HepG2 (cell line): ENCODE measurements around the gene APEX1. TPM values are rescaled to one million over a fixed set of nuclear protein-coding genes. Genes with fewer than 3 reads are reported as not detected.

Experiments used
- CSRNP2 ChIP-seq: sonication (generic); formaldehyde crosslinking; conservative IDR thresholded peaks from 2 replicates; pipeline ENCODE4 v1.8.0; 2022; ENCODE audit warnings: low read depth, missing genetic modification reagents
- ERF ChIP-seq: IDR thresholded peaks from 2 replicates; pipeline ENCODE4 v1.6.1; 2018; ENCODE audit warnings: missing biosample characterization, missing genetic modification reagents
- GLI4 ChIP-seq: sonication (generic); formaldehyde crosslinking; IDR thresholded peaks from 2 replicates; pipeline ENCODE4 v1.5.1; 2020; ENCODE audit warnings: missing genetic modification reagents, mild to moderate bottlenecking, moderate library complexity, borderline replicate concordance
- GTF3A ChIP-seq: sonication (generic); formaldehyde crosslinking; conservative IDR thresholded peaks from 2 replicates; pipeline ENCODE4 v1.4.0; 2020; ENCODE audit warnings: mild to moderate bottlenecking, missing genetic modification reagents
- HNF4A ChIP-seq: sonication (generic); formaldehyde crosslinking; IDR thresholded peaks from 2 replicates; pipeline ENCODE4 v1.4.0; 2020; ENCODE audit warnings: missing genetic modification reagents
- JARID2 ChIP-seq: sonication (generic); formaldehyde crosslinking; IDR thresholded peaks from 2 replicates; pipeline ENCODE4 v1.8.1; 2023; ENCODE audit warnings: missing genetic modification reagents, inconsistent platforms; ENCODE audit not compliant: insufficient replicate concordance
- NFYC ChIP-seq: IDR thresholded peaks from 2 replicates; pipeline ENCODE4 v1.6.1; 2016; ENCODE audit warnings: missing genetic modification reagents, missing compliant biosample characterization
- NR3C1 ChIP-seq: sonication (generic); formaldehyde crosslinking; IDR thresholded peaks from 2 replicates; pipeline ENCODE4 v1.4.0; 2020; ENCODE audit warnings: missing genetic modification reagents
- PAXIP1 ChIP-seq: sonication (generic); formaldehyde crosslinking; conservative IDR thresholded peaks from 2 replicates; pipeline ENCODE4 v1.4.0; 2020; ENCODE audit warnings: mild to moderate bottlenecking, missing genetic modification reagents, moderate library complexity
- REXO4 ChIP-seq: sonication (generic); formaldehyde crosslinking; IDR thresholded peaks from 2 replicates; pipeline ENCODE4 v1.8.0; 2022; ENCODE audit warnings: missing genetic modification reagents, mild to moderate bottlenecking, borderline replicate concordance
- TAF15 ChIP-seq: fragments of 200-400 bp; formaldehyde crosslinking; IDR thresholded peaks from one replicate; pipeline ENCODE4 v1.6.1; 2018; ENCODE audit warnings: mild to moderate bottlenecking, low read depth, low read length; ENCODE audit not compliant: poor library complexity, severe bottlenecking
- TARDBP ChIP-seq: sonication (generic); formaldehyde crosslinking; IDR thresholded peaks from 2 replicates; pipeline ENCODE4 v1.8.0; 2022; ENCODE audit warnings: mild to moderate bottlenecking, missing genetic modification reagents
- TMF1 ChIP-seq: sonication (generic); formaldehyde crosslinking; IDR thresholded peaks from 2 replicates; pipeline ENCODE4 v1.8.1; 2022; ENCODE audit warnings: low read depth, missing genetic modification reagents
- ZNF343 ChIP-seq: sonication (generic); formaldehyde crosslinking; IDR thresholded peaks from 2 replicates; pipeline ENCODE4 v1.4.0; 2020; ENCODE audit warnings: mild to moderate bottlenecking, missing genetic modification reagents
- ZNF567 ChIP-seq: sonication (generic); formaldehyde crosslinking; IDR thresholded peaks from 2 replicates; pipeline ENCODE4 v1.8.1; 2023; ENCODE audit warnings: mild to moderate bottlenecking, missing genetic modification reagents, borderline replicate concordance
- ZNF576 ChIP-seq: sonication (generic); formaldehyde crosslinking; IDR thresholded peaks from 2 replicates; pipeline ENCODE4 v1.4.0; 2020; ENCODE audit warnings: mild to moderate bottlenecking, missing genetic modification reagents
- ZNF687 ChIP-seq: sonication (generic); formaldehyde crosslinking; IDR thresholded peaks from 2 replicates; pipeline ENCODE4 v1.5.1; 2020; ENCODE audit warnings: mild to moderate bottlenecking, missing genetic modification reagents, moderate library complexity
- polyA plus RNA-seq, 8 experiments: library from polyadenylated mRNA; depleted of rRNA in 3 of 8; stranded (reverse) in 7 of 8; unstranded in 1 of 8; fragments of >200 nt; fragmentation: Illumina TruSeq in 4 of 8; extraction: Trizol in 4 of 8; gene quantifications; 2 replicates each; pipeline versions ENCODE4 v1.2.1 to v1.2.3, GENCODE V29; 2011 to 2016; ENCODE audit warnings: low read depth in 4 of 8, missing spikeins in 1 of 8, mixed read lengths in 1 of 8; ENCODE audit not compliant: insufficient read depth in 1 of 8
- total RNA-seq, 5 experiments: library from RNA; depleted of rRNA; stranded (reverse); fragments of >200 nt; fragmentation: Illumina TruSeq; extraction: Trizol; gene quantifications; 2 replicates each; pipeline ENCODE4 v1.2.3, GENCODE V29; 2016; ENCODE audit warnings: low read depth in 1 of 5

The APEX1 gene
- total and polyA plus RNA-seq, 2 of the 13 experiments (the other 11 are each of a cell fraction or from before 2014, with no cell fraction given), result 171 to 405 TPM

DNA sequence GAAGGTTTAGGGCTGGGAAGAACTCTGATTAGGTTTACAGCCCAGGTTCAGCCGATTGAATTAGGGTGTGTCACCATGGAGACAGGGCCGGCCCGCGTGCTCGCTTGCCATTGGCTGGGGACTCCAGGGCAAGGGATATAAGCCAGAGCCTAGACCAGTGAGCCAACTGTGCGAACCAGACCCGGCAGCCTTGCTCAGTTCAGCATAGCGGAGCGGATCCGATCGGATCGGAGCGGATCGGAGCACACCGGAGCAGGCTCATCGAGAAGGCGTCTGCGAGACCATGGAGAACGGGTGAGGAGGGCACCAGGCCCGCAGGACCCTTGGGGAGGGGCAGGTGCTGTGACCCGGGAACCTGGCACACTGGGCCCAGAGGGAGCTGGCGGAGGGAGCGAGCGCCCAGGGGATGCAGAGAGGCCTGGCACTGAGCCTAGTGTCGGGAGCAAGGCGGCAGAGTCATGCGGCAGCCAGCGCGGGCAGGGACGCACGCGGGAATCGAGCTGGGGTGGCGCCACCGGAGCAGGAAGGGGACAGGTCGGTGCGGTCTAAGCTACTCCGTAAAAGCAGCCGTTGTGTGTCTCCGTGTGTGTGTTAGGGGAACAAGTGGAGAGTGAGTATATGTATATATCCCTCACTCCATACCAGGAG is 14.3 kb downstream of the APEX1 start, which contains the start of gene PNP (continued):
- TF ChIP-seq TMF1 (CRISPR knock-in tag), result peak; percentile 86; the same call in 1 of the 2 replicates
- peak; percentile 96; the same call in 1 of the 2 replicates for TF ChIP-seq ZNF343
- peak; percentile 75; the same call in 1 of the 2 replicates for TF ChIP-seq TARDBP (CRISPR knock-in tag)
- TF ChIP-seq TAF15, result peak; percentile 92
- TF ChIP-seq REXO4 (CRISPR knock-in tag), result peak; percentile 52; the same call in 1 of the 2 replicates
- peak; percentile 78; the same call in 1 of the 2 replicates for TF ChIP-seq ZNF567 (CRISPR knock-in tag)
- TF ChIP-seq ZNF687 (CRISPR knock-in tag), result peak; percentile 97
- TF ChIP-seq ERF (CRISPR knock-in tag), result peak; percentile 64; the same call in 1 of the 2 replicates
- peak; percentile 92 for TF ChIP-seq GTF3A (CRISPR knock-in tag)
- TF ChIP-seq NR3C1 (CRISPR knock-in tag), result no peak
- TF ChIP-seq GLI4 (CRISPR knock-in tag), result peak; percentile 18; the same call in 1 of the 2 replicates
- TF ChIP-seq PAXIP1 (CRISPR knock-in tag), result peak; percentile 27; the same call in 1 of the 2 replicates
- peak; percentile 80 for TF ChIP-seq NFYC (CRISPR knock-in tag)
- 0 out of 2 replicates have a peak, but pooled peaks have one; percentile 36 for TF ChIP-seq ZNF576 (CRISPR knock-in tag)
- no peak for TF ChIP-seq HNF4A (CRISPR knock-in tag)
- no peak for TF ChIP-seq CSRNP2 (CRISPR knock-in tag)
- TF ChIP-seq JARID2 (CRISPR knock-in tag), result no peak
